Choroid plexus epithelial cell (primary cell): ENCODE data around the gene KHDC1L.
"Not testable (repeated sequence)": the region's sequence is repeated elsewhere in the genome, so short reads cannot be mapped to it uniquely, and the experiment has no call there.

Source experiments
- DNase-seq: peaks from one replicate; pipeline ENCODE4 v3.0.0-alpha.2; 2010; ENCODE audit warnings: low read depth
- H3K4me3 ChIP-seq: 2 replicates; pipeline ENCODE4 v1.5.1; 2011; ENCODE audit warnings: low read depth, mild to moderate bottlenecking, control low read depth, low read length, moderate library complexity
- CTCF ChIP-seq: conservative IDR thresholded peaks from 2 replicates; pipeline ENCODE4 v1.5.1; 2011; ENCODE audit warnings: low read depth, mild to moderate bottlenecking, control low read depth, inconsistent platforms, low read length, moderate library complexity

Gene KHDC1L

GRCh38 chr6:73203098-73203497, 22.2 kb downstream of the KHDC1L start:
- TF ChIP-seq CTCF = no peak

GRCh38 chr6:73200735-73201134, 24.6 kb downstream of the KHDC1L start:
- no peak for DNase-seq
- no peak for TF ChIP-seq CTCF
- no peak overlapping the region for H3K4me3 ChIP-seq

More at GRCh38 chr6:73203098-73203497, 22.2 kb downstream of the KHDC1L start:
- H3K4me3 ChIP-seq = no peak overlapping the region
- DNase-seq = no peak

- no peak for TF ChIP-seq CTCF
- DNase-seq = no peak
- no peak overlapping the region for H3K4me3 ChIP-seq
These were observed 25.0 kb downstream of the KHDC1L start for GRCh38 chr6:73200247-73200646.

- H3K4me3 ChIP-seq = no peak overlapping the region
- DNase-seq = no peak
- no peak for TF ChIP-seq CTCF
These were observed 30.6 kb downstream of the KHDC1L start for GRCh38 chr6:73194744-73195143.

- DNase-seq, H3K4me3 ChIP-seq: not testable (repeated sequence)
These were observed 32.0 kb downstream of the KHDC1L start for GRCh38 chr6:73193302-73193701.

- TF ChIP-seq CTCF = no peak
- no peak overlapping the region for H3K4me3 ChIP-seq
- DNase-seq = no peak
These were observed 43.2 kb downstream of the KHDC1L start for GRCh38 chr6:73182021-73182607.

GRCh38 chr6:73180763-73181619, 44.3 kb downstream of the KHDC1L start:
- peak; percentile 86 for DNase-seq
- peak; percentile 83 for TF ChIP-seq CTCF

More at GRCh38 chr6:73180763-73181619, 44.3 kb downstream of the KHDC1L start:
- H3K4me3 ChIP-seq = peak overlapping the region; percentile 44
